Stimulated activated CD8-positive, alpha-beta memory T cell treated with anti-CD3 and anti-CD28 coated beads, Interleukin-2, amount 100 ng/mL, for 1 hour (primary cell): Measurements from ENCODE around the gene ASTL.

Experiments
- DNase-seq, 2 donors: peaks; one replicate each; pipeline ENCODE4 v3.0.0-alpha.2; 2020; ENCODE audit warnings: low read depth in 2 of 2

Gene ASTL

GRCh38 chr2:96159084-96159830 lies 21.0 kb upstream of the ASTL start:
- DNase-seq = no peak

DNA sequence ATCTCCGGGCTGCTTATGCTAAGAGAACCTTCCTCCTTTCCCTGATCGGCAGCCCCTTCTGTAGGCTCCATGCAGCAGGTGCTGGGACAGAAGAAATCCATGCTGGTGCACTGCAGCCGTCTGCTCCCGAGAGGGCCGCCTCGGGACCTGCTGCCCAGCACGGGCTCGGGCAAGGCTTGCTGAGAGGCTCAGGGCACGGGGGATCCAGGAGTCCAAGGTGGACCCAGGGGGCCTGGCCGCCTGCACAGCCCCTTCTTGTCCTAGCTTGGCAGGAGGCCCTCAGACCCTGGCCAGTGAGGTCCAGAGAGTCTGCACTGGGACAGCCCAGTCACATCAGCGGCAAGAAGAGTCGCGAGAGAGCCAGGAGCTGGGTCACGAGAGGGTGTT lies 20.2 kb upstream of the ASTL start:
- DNase-seq = no peak

- peak; percentile 59 to 76 for DNase-seq
These were observed 19.6 kb upstream of the ASTL start for GRCh38 chr2:96157649-96158553.

DNA sequence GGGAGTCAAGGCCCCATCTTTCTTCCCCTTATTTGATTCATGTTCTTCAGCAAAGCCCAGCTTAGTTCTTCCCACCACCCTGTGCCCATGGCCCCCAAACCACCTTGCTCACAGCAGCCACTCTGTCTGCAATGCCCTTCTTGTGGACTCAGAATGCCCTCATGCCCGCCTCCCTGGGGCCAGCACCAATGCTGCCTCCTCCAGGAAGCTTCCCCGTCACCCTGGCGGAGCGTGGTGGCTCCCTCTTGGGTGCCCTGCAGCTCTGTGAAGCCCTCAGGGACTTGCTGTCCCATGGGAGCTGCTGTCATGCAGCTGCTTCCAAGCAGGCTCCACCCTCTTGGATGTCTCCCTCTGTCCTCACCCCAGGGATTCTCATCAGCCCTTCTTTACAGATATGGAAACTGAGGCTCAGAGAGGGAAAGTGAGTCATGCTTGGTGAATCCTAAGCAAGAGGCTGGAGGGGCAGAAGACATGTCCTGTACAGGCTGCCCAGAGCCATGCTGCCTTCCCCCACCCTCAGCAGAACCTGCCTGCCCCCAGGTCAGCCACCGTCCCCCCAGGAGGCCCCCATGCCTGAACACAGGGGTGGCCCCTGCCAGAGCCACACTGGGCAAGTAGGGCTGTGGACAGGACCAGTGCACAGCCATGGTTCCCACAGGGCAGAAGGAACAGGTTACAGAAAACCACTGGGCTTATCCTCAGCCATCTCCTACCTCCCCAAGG lies 18.8 kb upstream of the ASTL start:
- DNase-seq = no peak

- no peak for DNase-seq
These were observed 17.9 kb upstream of the ASTL start for GRCh38 chr2:96156011-96156820.

GRCh38 chr2:96154506-96155380 lies 16.4 kb upstream of the ASTL start:
- DNase-seq = no peak

DNA sequence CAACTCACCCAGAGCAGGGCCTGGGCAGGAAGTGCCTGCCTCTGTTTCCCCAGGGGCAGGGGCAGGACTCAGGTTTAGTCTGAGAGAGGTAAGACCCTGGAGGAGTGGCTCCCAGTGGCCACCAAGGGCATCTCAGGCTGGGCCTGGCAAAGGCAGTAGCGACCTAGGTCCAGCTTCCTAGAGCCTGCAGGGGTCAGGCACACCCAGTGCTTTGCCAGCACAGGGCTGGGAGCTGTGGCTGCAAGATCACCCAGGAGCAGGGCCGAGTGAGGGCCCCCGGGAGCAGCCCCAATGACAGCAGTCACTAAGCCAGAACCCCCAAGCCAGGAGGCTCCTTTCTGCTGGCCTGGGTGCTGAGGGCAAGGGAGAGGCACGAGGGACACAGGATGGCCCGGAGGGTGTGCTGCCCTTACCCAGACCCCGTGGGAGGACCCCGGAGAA lies 15.7 kb upstream of the ASTL start:
- DNase-seq = no peak

DNA sequence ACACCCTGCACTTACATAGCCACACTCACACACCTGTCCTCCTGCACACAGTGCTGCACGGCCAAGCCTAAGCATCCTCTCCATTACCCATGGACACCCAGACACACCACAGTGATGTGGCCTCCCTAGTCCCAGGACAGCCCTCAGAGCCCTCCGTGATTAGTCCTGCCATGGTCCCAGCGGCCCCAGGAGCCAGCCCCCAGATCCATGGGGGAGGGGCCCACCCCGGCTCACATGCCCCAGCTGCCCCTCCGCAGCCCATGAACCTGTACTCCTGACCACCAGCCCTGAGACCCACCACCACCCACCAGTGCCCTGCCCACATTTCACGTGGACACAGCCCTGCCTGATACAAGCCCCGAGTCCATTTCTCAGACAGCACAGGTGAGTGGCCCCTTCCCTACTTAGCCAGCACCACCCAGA lies 15.0 kb upstream of the ASTL start:
- no peak for DNase-seq

DNA sequence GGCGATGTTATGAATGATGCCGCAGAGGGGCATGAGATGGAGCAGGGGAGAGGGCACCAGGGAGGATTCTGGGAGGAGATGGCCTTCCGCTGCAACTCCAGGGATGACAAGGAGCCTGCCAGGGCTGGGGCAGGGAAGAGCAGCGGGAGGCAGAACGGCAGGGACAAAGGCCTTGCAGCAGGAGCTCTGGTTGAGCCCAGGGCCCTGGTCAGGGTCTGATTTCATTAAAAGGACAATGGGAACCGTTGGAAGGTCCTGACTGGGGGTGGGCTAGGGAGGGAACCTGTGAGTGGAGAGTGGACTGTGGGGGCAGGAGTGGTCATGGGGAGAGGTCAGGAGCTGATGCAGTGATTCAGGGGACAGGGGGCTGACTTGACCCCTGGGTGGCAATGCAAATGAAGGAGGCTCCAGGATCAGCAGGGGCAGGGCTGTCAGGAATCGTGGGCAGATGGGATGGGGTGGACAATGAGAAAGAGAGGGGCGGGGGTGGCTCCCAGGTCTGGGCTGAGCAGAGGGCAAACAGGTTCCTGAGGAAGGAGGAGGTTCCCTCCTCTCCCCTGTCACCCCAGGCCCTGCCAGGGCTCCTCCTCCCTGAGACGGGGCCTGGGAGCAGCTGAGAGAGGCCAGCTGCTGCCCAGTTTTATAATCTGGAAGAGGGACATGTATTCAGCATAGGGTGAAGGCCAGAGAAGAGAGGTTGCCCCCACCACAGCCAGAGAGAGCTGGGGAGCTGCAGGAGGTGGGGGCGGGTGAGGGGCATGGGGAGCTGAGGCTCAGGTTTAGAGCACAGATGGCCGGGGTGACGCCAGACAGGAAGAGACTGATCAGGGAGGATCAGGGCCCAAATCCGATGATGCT lies 14.2 kb upstream of the ASTL start:
- DNase-seq = no peak

- DNase-seq = no peak
These were observed 13.4 kb upstream of the ASTL start for GRCh38 chr2:96151595-96152303.

DNA sequence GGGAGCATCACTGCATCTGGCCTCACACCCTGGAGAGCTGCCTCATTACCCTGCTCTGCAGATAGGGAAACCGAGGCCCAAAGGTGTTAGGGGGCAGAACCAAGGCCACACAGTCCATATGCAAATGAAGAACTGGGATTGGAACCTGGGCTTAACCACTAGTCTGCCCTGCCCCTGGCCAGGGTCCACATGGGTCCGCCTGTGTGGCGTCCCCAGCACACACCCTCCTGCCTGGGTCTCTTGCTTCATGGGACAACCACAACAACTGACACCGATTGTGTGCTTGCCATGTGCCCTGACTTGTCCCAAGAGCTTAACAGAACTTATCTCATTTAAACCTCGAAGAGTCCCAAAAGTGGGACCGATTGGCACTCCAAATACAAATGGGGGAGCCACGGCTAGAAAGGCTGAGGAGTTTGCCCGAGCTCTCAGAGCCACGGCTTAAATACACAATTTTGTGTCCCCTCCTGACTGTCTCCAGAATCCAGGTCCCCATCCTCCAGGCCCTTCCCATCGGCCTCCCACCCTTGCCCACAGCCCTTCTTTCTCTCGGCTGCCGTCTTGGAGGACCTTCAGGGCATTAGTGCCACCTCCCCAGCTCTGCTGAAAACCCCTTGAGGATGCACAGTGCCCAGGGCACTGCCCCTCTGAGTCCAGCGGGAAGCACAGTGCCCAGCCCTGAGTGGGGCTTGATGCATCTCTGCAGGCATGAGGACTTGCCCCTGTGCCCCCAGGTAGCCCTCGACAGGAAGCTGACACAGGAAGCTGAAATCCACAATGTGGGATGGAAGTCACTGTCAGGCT lies 12.7 kb upstream of the ASTL start:
- DNase-seq = no peak

- DNase-seq = no peak
These were observed 11.8 kb upstream of the ASTL start for GRCh38 chr2:96150007-96150640.

GRCh38 chr2:96148410-96149217 lies 10.3 kb upstream of the ASTL start:
- peak; percentile 89 to 91 for DNase-seq

- DNase-seq = no peak
These were observed 9.4 kb upstream of the ASTL start for GRCh38 chr2:96147593-96148201.

DNA sequence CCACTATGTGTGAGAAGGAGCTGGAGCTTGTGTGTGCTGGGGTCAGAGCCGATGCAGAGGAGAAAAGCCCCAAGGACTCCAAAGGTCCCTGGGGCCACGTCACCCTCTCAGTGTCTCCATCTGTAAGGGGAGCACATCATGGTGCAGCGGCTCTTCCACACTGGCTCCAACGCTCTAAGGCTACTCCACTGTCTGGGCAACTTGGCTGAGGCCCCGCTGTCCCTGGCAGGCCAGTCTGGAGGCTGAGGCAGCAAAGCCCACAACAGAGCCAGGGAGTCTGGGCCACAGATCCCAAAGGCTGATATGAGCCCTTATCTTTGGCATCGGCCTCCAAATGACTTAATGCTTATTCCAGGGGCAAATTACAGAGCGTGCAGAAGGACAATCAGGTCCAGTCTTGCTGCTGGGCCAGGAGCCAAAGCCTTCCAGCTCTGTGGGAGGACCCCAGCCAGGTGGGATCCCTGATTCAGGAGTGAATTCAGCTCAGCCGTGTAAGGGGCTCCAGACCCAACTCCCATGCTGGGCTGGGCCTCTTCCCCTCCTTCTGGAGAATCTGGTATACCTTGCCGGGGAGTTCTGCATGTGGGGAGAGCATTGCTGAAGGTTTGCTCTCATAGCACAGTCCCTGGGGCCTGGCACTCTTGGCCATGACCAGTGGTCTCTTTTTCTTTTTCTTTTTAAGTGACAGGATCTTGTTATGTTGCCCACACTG lies 8.7 kb upstream of the ASTL start:
- DNase-seq = no peak
